ENCODE results near the gene SLC15A3.

- TF ChIP-seq EZH2phosphoT487 (conservative IDR thresholded peaks at IDR 0.05; ENCODE audit: low read length) (no peak), CTCF (IDR thresholded peaks at IDR 0.05; ENCODE audit: insufficient read depth, low read length, poor library complexity, severe bottlenecking) (no peak)
Measured at GRCh38 chr11:60947700-60948099, 4.3 kb downstream of the SLC15A3 start.
